ENCODE data around the gene CLEC1B.
"Not testable (repeated sequence)": the region's sequence is repeated elsewhere in the genome, so short reads cannot be mapped to it uniquely, and the experiment has no call there.

CLEC1B gene

DNA sequence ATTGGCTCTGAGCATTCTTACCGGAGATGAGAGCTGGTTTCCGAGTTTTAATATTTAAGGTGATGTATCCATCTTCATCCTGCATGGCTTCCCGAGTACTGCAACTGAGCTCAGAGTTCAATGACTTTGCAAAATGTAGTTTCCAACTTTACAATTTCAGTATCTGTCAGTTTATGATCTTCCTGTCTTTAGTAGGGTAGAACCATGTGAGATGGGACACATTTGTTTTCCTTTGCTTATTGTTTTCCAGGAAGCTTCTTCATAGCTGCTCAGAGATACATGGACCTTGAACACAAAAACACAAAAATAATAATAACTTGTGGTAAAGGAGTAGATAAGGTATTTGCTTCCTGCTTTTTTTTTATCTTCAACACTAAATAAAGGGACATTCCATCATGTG is at the start of gene CLEC1B:
TSS of gene CLEC1B (minus strand) at position 106 of the 400 bp plus-strand sequence. CDS start at position 85, 21 bp downstream.
- in situ Hi-C loops (cut with MboI; ENCODE audit: low sequenced_read_pairs) = no loop called here

DNA sequence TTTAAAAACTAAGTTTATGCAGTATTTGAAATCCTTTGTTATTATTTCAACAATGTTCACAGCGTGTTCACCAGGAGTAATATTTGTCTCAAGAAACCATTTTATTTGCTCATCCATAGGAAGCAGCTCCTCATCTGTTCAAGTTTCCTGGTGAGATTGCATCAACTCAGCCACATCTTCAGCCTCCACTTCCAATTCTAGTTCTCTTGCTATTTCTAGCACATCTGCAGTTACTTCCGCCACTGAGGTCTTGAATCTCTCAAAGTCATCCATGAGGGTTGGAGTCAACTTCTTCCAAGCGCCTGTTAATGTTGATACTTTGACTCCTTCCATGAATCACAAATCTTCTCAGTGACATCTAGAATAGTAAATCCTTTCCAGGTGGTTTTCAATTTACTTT is 49.6 kb upstream of the CLEC1B start:
- in situ Hi-C loops (cut with MboI; ENCODE audit: low sequenced_read_pairs) = no loop called here

DNA sequence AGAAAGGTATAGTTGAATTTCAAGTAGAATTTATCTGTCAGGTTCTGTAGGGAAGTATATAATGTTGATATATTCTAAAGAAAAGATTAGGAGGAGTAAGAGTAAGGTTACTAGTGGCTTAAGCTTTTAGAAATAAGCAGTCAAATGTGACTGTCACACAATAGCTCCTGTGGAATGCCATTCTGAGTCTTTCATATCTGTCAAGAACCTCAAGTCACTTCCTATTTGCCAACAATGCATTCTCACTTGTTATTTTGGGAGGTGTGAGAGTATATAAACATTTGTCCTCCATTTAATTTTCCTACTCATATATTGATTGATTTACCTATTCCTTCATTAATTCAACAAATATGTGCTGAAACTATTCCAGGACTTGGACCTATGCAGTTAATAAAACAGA is 43.2 kb upstream of the CLEC1B start:
- in situ Hi-C loops (cut with MboI; ENCODE audit: low sequenced_read_pairs) = no loop called here

DNA sequence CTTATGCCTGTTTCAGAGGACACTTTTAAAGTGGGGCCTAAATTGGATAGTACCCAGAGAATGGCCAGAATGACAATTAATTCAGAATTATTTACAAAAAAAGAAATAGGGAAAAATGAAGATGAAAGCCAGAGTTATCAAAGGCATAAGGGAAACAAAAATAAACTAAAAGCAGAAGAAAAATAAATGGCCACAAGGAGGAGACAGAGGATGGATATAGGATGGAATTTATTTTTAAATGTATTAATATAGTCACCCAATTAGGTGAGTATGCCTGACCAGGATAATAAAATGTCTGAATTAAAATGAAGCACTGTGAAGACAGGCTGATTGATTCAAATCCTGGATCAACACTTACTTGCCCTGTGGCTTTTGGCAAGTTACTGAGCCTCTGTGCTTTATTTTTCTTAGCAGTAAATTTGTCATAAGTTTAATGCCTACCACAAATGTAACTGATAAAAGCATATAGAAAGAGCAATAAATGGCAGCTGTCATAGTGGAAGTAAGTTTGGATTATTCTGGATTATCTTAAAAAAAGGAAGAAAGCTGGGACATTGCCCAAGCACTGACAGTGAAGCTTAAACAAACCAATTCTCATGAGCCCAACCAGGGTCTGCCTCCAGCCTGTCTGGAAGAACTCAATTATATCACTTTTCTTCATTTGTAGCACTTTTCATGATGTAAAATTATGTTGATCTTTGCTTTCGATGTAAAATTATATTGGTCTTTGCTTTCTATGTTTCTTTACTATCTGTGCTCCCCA is 35.0 kb upstream of the CLEC1B start:
- in situ Hi-C loops (cut with MboI; ENCODE audit: low sequenced_read_pairs) = loop anchor here (10.0 kb wide), 1 partner anchor 111 kb away; no protein-coding TSS in a partner anchor

DNA sequence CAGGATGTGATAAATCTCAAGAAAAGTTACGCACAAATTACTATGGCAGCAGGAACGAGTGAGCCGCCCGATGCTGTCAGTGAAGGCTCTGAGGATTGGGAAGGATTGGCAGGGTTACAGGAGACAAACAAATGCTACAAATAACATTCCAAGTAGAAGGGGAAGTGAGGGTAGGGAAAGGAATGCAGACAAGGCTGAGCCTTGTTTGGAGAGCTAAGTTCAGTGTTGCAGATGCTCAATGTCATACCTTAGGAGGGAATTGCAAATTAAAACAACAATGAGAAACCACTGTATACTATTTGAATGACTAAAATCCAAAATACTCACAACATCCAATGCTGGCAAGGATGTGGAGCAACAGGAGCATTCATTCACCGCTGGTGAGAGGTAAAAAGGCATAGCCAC is 32.9 kb upstream of the CLEC1B start:
- in situ Hi-C loops (cut with MboI; ENCODE audit: low sequenced_read_pairs) = loop anchor here (10.0 kb wide), 1 partner anchor 113 kb away; no protein-coding TSS in a partner anchor

DNA sequence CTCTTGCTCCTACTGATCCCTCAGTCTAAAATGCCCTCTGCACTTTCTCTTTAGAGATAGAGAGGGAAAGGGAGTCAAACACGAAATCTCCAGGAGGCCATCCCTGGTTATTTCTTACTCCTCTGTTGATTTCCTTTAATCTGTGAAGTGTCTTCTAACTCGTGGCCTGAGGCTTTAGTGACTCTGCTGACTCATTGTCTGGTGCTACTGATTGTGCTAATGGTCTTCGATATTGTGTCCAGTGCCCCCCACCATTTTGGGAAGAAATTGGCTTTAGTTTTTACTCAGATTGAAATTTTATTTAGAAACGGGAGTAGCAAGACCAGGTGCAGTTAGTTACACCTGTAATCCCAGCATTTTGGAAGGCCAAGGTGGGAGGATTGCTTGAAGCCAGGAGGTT is 32.4 kb upstream of the CLEC1B start:
- in situ Hi-C loops (cut with MboI; ENCODE audit: low sequenced_read_pairs) = loop anchor here (10.0 kb wide), 1 partner anchor 113 kb away; no protein-coding TSS in a partner anchor

DNA sequence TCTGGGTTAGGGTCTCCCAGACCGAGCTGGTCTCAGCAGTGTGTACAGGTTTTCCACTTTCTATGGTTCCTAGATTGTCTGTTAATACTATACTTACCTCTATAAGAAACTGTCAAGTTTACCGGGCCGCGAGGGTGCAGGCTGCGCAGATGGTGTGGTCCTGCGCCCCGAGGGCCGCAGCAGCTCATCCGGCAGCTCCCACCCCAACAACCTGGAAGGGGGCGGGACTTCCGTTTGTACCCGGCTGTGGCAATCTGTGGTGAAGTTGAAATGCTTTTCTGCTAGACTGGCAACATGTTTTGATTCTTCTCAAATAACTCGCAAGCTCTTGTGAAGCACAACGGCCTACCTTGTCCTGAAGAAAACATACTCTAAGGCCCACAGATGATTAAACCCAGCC is 31.5 kb upstream of the CLEC1B start, which contains the start of gene CLEC9A:
TSS of gene CLEC9A (plus strand) at position 237 of the 400 bp plus-strand sequence. CDS start 22,006 bp downstream, outside the sequence.
- in situ Hi-C loops (cut with MboI; ENCODE audit: low sequenced_read_pairs) = loop anchor here (10.0 kb wide), 1 partner anchor 114 kb away; no protein-coding TSS in a partner anchor

DNA sequence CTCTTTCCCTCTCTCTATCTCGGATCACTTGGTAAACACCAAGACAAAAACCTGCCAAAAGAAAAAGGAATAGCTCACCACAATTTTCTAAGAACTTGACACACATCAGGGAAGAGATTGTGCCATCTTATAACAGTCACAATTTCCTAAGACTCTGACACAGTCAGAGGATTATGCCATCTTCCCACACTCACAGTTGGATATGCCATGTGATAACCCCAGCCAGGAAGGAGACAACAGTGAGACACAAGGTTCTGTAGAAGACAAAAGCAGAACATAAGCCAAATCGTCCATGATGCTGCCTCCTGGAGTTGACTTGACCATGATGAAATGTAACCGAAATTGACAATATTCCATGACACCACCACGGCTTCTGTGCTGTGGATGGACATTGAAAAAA is 28.8 kb upstream of the CLEC1B start:
- in situ Hi-C loops (cut with MboI; ENCODE audit: low sequenced_read_pairs) = no loop called here

DNA sequence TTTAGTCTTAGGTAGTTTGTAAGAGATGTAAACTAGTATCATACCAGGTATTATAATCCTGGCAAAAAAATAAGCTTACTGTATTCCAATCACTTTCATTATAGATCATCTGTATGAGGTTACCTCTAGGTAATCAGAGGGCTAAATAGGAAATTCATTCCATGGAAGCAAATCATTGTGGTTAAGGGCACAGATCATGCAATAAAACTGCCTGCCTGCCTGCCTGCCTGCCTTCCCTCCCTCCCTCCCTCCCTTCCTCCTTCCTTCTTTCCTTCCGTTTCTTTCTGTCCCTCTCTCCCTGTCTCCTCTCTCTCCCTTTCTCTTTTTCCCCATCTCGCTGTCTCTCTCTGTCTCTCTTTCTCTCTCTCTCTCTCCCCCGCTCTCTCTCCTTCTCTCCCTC is 28.4 kb upstream of the CLEC1B start:
- in situ Hi-C loops (cut with MboI; ENCODE audit: low sequenced_read_pairs) = no loop called here

DNA sequence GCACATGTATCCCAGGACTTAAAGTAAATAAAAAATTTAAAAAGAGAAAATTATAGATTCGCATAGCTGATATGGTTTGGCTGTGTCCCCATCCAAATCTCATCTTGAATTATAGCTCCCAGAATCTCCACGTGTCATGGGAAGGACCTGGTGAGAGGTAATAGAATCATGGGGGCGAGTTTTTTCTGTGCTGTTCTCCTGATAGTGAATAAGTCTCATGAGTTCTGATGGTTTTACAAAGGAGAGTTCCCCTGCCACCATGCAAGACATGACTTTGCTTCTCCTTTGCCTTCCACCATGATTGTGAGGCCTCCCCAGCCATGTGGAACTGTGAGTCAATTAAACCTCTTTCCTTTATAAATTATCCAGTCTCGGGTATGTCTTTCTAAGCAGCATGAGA is 27.7 kb upstream of the CLEC1B start:
- in situ Hi-C loops (cut with MboI; ENCODE audit: low sequenced_read_pairs) = not testable (repeated sequence)

DNA sequence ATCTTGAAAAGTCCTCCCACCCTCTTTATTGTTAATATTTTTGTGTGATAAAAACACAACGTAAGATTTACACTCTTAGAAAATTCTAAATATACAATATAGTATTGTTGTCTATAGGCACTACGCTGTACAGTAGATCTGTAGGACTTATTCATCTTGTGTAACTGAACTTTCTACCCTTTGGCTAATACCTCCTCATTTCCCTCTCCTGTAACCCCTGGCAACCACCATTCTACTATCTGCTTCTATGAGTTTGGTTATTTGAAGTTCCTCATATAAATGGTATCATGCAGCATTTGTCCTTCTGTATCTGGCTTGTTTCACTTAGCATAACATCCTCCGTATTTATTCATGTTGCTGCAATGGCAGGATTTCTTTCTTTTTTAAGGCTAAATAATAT is 26.3 kb upstream of the CLEC1B start:
- in situ Hi-C loops (cut with MboI; ENCODE audit: low sequenced_read_pairs) = no loop called here

DNA sequence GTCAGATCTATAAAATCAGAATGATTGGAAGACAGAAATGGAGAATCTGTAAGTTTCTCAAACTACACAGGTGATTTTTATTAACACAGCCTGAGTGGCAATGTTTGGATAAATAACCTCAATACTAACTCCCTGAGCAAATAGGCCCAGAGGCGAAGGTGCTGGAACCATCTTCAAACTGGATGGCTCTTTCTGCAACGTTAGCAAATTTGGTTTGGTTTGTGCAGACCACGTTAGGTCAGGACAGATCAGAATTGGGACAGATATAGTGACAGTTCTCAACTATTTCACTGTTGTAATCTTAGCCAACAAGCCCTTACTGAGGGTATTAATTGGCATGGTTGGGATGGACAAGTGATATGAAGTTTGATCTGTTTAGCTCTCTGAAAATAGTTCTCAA is 22.4 kb upstream of the CLEC1B start:
- in situ Hi-C loops (cut with MboI; ENCODE audit: low sequenced_read_pairs) = no loop called here

DNA sequence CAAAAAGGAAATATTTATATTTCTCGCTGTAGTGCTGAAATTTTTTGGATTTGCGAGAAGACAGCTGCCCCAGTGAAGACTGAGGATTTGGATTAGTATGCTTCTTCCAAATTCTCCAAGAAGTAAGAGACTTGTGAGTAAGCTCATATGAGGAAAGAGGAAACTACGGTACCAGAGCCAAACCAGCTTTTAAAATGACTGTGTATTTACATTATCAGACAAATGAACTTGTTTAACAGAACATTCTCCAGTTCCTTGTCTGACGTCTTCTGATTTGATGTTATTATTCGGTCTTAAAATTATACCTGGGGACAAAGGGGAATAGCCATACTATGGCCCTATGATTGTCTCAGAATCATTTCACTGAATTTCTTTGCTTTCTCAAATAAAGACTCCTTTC is 19.5 kb upstream of the CLEC1B start:
- in situ Hi-C loops (cut with MboI; ENCODE audit: low sequenced_read_pairs) = no loop called here

DNA sequence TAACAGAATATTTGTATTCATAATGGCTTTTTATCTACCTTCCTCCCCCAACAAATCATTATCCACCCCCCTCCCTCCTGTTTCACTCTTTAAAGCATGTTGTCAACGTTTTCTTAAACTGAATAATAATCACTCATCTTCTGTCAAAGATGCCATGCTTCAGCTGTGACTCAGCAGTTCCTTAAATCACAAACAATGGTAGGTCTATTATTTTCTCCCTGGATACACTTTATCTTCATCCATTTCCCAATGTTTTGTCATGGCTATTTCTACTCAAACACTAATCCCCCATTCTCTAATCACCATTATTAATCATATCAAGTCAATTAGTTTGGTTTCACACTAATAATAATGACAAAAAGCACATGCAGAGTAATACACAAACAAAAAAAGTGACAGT is 18.0 kb upstream of the CLEC1B start:
- in situ Hi-C loops (cut with MboI; ENCODE audit: low sequenced_read_pairs) = no loop called here

DNA sequence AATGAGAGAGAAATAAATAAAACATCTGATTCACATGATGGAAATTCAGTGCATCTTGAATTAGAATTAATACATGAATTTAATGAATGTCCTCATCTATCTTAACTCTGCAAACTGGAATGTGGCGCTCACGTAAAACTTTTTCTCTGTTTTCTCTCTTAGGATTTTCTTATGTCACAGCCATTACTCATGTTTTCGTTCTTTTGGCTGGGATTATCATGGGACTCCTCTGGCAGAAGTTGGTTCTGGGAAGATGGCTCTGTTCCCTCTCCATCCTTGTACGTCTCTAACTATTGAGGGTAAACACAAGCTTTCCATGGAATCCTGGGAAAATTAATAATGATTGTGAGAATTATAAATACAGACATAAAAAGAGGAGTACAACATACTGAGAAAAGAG is 16.5 kb upstream of the CLEC1B start:
- in situ Hi-C loops (cut with MboI; ENCODE audit: low sequenced_read_pairs) = no loop called here

DNA sequence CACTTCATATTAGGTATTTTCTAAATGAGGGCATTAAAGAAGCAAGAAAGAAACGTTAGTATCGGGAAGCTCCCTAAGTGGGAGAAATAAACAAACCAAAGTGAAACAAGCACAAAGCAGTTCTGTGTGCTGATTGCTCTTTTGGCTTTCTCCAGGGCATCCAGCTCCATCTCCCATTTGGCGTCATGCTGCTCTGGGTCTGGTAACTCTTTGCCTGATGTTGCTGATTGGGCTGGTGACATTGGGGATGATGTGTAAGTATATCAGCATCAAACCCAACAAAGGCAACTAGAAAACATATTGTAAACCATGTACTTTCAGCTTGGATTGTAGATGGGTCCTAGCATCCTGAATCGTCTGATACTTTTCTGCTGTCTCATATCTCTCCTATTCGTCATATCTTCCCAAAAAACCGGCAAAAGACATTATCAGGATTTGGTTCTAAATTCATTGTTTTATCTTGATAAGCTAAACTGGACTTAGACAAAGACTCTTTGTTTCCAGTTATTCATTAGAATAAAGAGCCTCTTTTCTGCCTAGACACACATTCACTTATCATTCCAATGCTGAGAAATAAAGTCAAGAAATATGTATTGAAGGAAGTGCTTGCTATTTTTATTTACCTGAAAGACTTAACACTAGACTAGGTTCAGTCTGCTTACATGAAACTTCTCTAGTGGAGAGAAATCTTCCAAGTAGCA is 13.9 kb upstream of the CLEC1B start:
- in situ Hi-C loops (cut with MboI; ENCODE audit: low sequenced_read_pairs) = no loop called here

DNA sequence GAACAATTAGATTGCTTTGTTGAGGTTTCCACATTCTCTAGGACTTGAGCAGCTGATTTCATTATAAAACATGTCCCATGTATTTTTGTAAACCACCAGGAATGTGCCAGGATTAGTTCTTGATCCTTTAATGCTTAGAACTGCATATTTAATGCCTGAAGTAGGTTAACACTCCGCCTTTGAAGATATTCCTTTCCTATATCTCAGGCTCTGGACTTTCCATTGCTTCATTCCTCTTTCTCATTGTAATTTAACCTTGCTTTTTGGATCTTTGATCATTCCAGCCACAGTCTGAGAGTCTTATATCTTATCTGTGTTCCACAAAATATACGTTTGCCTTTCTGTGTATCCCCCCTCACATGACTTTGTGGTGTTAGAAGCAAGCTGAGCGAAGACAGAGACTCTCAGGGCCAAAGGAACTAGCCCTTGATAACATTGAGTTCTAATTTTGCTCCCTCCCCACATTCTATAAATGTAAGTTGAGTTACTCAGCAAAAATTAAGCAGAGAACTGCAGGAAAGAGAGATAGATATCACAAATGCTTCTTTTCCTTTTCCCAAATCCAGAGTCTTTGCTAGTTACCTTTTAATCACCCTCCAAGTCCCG is 2.4 kb upstream of the CLEC1B start:
- in situ Hi-C loops (cut with MboI; ENCODE audit: low sequenced_read_pairs) = no loop called here

DNA sequence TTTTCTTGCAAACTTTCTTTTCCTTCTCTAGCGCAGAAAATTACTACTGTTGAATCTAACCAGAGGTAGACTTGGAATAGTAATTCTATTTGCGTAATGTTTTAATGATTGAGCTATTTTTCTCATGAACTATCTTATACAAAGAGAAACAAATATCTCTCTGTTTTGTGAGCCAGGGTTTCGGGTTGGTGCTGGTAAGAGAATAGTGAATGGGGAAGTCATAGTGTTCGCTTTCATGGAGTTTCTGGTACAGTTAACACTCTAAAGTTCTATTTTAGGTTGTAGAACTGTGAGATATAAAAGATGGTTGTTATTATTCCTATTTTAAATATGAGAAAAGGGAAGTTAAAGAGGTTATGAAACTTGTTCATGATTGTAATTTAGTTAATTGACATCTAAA is 6.6 kb downstream of the CLEC1B start:
- in situ Hi-C loops (cut with MboI; ENCODE audit: low sequenced_read_pairs) = no loop called here

DNA sequence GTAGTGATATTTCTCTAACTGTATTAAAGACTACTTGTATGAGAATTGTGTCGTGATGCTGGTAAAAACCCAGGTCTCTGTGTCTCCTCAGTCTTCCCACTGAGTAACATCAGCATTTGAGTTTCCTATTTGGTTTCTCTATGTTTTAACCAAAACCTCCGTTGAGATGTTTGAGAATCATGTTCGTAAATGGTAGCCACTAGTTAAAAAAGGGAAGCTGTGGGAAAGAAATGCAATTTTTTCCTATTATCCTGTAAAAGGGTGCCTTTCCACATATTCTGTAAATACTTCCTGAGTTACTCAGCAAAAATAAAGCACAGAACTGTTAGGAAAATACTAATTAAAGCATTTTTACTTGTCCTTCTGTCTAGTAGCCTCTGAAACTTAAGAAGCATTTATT is 7.0 kb downstream of the CLEC1B start:
- in situ Hi-C loops (cut with MboI; ENCODE audit: low sequenced_read_pairs) = no loop called here

DNA sequence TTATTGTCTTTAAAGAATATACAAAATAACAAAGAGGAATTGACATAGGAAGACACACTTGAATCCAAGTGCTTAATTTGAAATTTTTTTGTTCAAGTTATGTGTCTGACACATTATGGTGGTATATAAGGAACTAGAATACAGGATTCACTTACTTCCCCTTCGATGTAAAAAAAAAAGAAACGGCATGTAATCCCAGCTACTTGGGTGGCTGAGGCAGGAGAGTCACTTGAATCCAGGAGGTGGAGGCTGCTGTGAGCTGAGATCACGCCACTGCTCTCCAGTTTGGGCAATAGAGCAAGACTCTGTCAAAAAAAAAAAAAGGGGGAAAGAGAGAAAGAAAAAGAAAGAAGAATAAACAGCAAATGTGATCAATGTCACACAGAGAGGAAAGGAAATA is 18.8 kb downstream of the CLEC1B start:
- in situ Hi-C loops (cut with MboI; ENCODE audit: low sequenced_read_pairs) = no loop called here

DNA sequence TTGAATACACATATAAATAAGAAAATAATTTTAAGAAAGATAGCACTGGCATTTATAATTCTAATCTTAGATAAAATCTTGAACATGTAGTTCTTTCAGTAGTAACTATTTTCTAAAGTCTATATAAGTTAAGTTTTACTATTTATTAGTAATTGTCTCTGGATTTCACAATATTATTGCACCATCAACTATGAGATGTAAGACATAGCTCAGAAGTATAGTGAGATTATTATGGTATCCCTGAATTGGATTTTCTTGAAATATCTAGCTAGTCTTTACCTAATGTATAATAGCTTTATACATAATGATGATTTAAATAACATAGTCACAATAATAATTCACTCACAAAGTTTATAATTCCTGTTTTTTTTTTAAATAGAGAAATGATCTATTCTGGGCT is 21.0 kb downstream of the CLEC1B start:
- in situ Hi-C loops (cut with MboI; ENCODE audit: low sequenced_read_pairs) = no loop called here

DNA sequence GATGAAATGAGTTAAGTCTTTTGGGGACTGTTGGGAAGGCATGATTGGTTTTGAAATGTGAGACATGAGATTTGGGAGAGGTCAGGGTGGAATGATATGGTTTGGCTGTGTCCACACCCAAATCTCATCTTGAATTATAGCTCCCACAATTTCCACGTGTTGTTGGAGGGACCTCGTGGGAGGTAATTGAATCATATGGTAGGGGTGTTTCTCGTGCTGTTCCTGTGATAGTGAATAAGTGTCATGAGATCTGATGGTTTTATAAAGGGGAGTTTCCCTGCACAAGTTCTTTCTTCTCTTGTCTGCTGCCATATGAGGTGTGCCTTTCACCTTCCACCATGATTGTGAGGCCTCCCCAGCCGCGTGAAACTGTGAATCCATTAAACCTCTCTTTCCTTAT is 22.3 kb downstream of the CLEC1B start:
- in situ Hi-C loops (cut with MboI; ENCODE audit: low sequenced_read_pairs) = not testable (repeated sequence)
